ENCODE data around the gene PDCD1.

- TF ChIP-seq CTCF (IDR thresholded peaks at IDR 0.05; ENCODE audit: insufficient read depth, low read length) (no peak), POLR2AphosphoS5 (IDR thresholded peaks at IDR 0.05; ENCODE audit: low read depth) (no peak), GABPA (IDR thresholded peaks at IDR 0.05; ENCODE audit: low read depth) (no peak), REST (IDR thresholded peaks at IDR 0.05; ENCODE audit: insufficient replicate concordance, low read depth) (no peak), SPI1 (IDR thresholded peaks at IDR 0.05; ENCODE audit: borderline replicate concordance, low read depth) (no peak)
These were observed 43.8 kb downstream of the PDCD1 start for GRCh38 chr2:241814643-241815476.

Data from HL-60 (cell line).